ENCODE data around the gene TMEM132A. TPM values are rescaled to one million over a fixed set of nuclear protein-coding genes. Genes with fewer than 3 reads are reported as not detected.

Gene TMEM132A
- total and polyA plus RNA-seq, 2 of the 13 experiments (the other 11 are each of a cell fraction or from before 2014, with no cell fraction given): 11.1 to 32.9 TPM

DNA sequence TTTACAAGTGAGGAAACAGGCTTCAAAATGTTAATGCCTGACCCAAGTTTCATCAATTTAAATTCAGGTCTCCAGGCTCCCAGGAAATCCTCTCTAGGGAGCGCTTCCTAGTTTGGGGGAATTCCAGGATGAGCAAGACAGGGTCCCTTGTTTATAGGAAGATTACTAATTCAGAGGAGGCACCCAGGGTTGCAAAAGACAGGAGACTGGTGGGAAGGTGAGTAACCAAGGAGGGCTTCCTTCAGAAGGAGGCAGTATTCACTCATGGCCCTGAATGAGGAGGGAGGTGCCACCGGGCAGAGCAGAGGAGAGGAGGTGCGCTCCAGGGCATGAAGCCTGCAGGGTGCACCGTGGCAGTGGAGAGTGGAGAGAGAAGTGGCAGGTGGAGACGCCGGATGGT lies 1.6 kb downstream of the TMEM132A start:
- Histone ChIP-seq H3K4me1 (ENCODE audit: insufficient read depth, low read length) (peaks cover 32% of the 10 kb centered on the region), H3K79me2 (ENCODE audit: insufficient read depth, low read length) (no peaks in the 10 kb centered on the region), H3K36me3 (replicated peaks in 1 of 2; ENCODE audit: control insufficient read depth in 1 of 2, insufficient read depth in 2 of 2, low read length in 2 of 2) (peaks cover 0 to 2% of the 10 kb centered on the region in 2 experiments; a peak in 2 of 5 replicates), H3K4me2 (ENCODE audit: low read depth, low read length) (peak overlapping the region; percentile 92; the same call in 1 of the 2 replicates), H3K9ac (ENCODE audit: insufficient read depth, low read depth, low read length) (no peak overlapping the region), H4K20me1 (ENCODE audit: insufficient read depth, low read length) (no peaks in the 10 kb centered on the region), H3K27me3 (ENCODE audit: control insufficient read depth in 1 of 2, insufficient read depth in 2 of 2, low read length in 2 of 2) (no peaks in the 10 kb centered on the region; a peak in 1 of 5 replicates), H3K9me3 (ENCODE audit: low read length) (no peaks in the 10 kb centered on the region), H3K4me3 (replicated peaks in 1 of 3; ENCODE audit: insufficient read depth in 1 of 3, low read depth in 2 of 3, low read length in 3 of 3) (peak overlapping the region in 1 of 3 experiments; percentile 22; a peak in 2 of 6 replicates), H3K27ac (ENCODE audit: extremely low read length, insufficient read depth, low read length) (no peak overlapping the region), H2AFZ (ENCODE audit: low read length) (no peak overlapping the region)
- ATAC-seq: no peak
- CTCF ChIA-PET (ENCODE audit: low intra/inter-chr PET ratio, low total read pairs): no interaction called here
- 91% methylated on average over 6 of the region's 6 CpGs for WGBS (ENCODE audit: low lambda C conversion rate)
- TF ChIP-seq KAT2B (IDR thresholded peaks at IDR 0.05; ENCODE audit: borderline replicate concordance, low read depth, low read length) (no peak), TARDBP (CRISPR knock-in tag; IDR thresholded peaks at IDR 0.05) (no peak), ZNF180 (CRISPR knock-in tag; IDR thresholded peaks at IDR 0.05; ENCODE audit: borderline replicate concordance, low read depth) (no peak), AGO1 (IDR thresholded peaks at IDR 0.05; ENCODE audit: low read depth, low read length, poor library complexity, severe bottlenecking) (no peak)
- TF ChIP-seq, protein P1, sequence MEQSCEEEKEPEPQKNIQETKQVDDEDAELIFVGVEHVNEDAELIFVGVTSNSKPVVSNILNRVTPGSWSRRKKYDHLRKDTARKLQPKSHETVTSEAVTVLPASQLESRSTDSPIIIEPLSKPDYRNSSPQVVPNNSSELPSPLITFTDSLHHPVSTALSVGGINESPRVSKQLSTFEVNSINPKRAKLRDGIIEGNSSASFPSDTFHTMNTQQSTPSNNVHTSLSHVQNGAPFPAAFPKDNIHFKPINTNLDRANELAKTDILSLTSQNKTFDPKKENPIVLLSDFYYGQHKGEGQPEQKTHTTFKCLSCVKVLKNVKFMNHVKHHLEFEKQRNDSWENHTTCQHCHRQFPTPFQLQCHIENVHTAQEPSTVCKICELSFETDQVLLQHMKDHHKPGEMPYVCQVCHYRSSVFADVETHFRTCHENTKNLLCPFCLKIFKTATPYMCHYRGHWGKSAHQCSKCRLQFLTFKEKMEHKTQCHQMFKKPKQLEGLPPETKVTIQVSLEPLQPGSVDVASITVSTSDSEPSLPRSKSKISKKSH (CRISPR knock-in tag; IDR thresholded peaks at IDR 0.05; ENCODE audit: borderline replicate concordance): no peak
- TF ChIP-seq, protein P2, sequence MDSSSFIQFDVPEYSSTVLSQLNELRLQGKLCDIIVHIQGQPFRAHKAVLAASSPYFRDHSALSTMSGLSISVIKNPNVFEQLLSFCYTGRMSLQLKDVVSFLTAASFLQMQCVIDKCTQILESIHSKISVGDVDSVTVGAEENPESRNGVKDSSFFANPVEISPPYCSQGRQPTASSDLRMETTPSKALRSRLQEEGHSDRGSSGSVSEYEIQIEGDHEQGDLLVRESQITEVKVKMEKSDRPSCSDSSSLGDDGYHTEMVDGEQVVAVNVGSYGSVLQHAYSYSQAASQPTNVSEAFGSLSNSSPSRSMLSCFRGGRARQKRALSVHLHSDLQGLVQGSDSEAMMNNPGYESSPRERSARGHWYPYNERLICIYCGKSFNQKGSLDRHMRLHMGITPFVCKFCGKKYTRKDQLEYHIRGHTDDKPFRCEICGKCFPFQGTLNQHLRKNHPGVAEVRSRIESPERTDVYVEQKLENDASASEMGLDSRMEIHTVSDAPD (CRISPR knock-in tag; IDR thresholded peaks at IDR 0.05): no peak
- TF ChIP-seq, protein P3, sequence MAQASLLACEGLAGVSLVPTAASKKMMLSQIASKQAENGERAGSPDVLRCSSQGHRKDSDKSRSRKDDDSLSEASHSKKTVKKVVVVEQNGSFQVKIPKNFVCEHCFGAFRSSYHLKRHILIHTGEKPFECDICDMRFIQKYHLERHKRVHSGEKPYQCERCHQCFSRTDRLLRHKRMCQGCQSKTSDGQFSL (CRISPR knock-in tag; IDR thresholded peaks at IDR 0.05): no peak
- TF ChIP-seq, protein P4, sequence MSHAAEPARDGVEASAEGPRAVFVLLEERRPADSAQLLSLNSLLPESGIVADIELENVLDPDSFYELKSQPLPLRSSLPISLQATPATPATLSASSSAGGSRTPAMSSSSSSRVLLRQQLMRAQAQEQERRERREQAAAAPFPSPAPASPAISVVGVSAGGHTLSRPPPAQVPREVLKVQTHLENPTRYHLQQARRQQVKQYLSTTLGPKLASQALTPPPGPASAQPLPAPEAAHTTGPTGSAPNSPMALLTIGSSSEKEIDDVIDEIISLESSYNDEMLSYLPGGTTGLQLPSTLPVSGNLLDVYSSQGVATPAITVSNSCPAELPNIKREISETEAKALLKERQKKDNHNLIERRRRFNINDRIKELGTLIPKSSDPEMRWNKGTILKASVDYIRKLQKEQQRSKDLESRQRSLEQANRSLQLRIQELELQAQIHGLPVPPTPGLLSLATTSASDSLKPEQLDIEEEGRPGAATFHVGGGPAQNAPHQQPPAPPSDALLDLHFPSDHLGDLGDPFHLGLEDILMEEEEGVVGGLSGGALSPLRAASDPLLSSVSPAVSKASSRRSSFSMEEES (CRISPR knock-in tag; IDR thresholded peaks at IDR 0.05): no peak
- DNase-seq (ENCODE audit: low spot score): no peak
- in situ Hi-C loops (cut with HindIII; ENCODE audit: extremely low pct_ligation_motif_present, low pct_unique_long_range_greater_than_20kb): no loop called here
- POLR2A ChIA-PET: no interaction called here
- no peak for FAIRE-seq
- intact Hi-C loops (cut with micrococcal nuclease; ENCODE audit: unreplicated experiment): no loop called here
- TSS peak; percentile 54 for BruUV-seq (replicated peaks)
